Measurements from ENCODE around the gene MGLL.

GRCh38 chr3:127856801-127857200, 34.5 kb upstream of the MGLL start:
- TF ChIP-seq, protein P1, sequence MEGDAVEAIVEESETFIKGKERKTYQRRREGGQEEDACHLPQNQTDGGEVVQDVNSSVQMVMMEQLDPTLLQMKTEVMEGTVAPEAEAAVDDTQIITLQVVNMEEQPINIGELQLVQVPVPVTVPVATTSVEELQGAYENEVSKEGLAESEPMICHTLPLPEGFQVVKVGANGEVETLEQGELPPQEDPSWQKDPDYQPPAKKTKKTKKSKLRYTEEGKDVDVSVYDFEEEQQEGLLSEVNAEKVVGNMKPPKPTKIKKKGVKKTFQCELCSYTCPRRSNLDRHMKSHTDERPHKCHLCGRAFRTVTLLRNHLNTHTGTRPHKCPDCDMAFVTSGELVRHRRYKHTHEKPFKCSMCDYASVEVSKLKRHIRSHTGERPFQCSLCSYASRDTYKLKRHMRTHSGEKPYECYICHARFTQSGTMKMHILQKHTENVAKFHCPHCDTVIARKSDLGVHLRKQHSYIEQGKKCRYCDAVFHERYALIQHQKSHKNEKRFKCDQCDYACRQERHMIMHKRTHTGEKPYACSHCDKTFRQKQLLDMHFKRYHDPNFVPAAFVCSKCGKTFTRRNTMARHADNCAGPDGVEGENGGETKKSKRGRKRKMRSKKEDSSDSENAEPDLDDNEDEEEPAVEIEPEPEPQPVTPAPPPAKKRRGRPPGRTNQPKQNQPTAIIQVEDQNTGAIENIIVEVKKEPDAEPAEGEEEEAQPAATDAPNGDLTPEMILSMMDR (IDR thresholded peaks at IDR 0.05; ENCODE audit: insufficient read depth, low read length): no peak
- no peak for TF ChIP-seq GABPA (IDR thresholded peaks at IDR 0.05; ENCODE audit: low read depth)

Data from HL-60 (cell line).